Gastroesophageal sphincter (tissue), 3 donors: Measurements from ENCODE around the gene VTCN1.

Experiments
- EP300 ChIP-seq: sonication (generic); formaldehyde crosslinking; IDR thresholded peaks from one replicate; pipeline ENCODE4 v1.6.1; 2017; ENCODE audit warnings: antibody characterized with exemption, mild to moderate bottlenecking
- POLR2AphosphoS5 ChIP-seq: sonication (generic); formaldehyde crosslinking; IDR thresholded peaks from one replicate; pipeline ENCODE4 v1.6.1; 2017; ENCODE audit warnings: antibody characterized with exemption
- TF ChIP-seq, protein P1 (sequence below), 4 experiments: fragments of 200-600 bp in 2 of 4; fragments of 450-650 bp in 2 of 4; sonication (generic) in 1 of 4; IDR thresholded peaks; one replicate each; pipeline ENCODE4 v1.5.1; 2017 to 2019; ENCODE audit warnings: antibody characterized with exemption in 4 of 4, mild to moderate bottlenecking in 2 of 4, moderate library complexity in 2 of 4

DNA sequence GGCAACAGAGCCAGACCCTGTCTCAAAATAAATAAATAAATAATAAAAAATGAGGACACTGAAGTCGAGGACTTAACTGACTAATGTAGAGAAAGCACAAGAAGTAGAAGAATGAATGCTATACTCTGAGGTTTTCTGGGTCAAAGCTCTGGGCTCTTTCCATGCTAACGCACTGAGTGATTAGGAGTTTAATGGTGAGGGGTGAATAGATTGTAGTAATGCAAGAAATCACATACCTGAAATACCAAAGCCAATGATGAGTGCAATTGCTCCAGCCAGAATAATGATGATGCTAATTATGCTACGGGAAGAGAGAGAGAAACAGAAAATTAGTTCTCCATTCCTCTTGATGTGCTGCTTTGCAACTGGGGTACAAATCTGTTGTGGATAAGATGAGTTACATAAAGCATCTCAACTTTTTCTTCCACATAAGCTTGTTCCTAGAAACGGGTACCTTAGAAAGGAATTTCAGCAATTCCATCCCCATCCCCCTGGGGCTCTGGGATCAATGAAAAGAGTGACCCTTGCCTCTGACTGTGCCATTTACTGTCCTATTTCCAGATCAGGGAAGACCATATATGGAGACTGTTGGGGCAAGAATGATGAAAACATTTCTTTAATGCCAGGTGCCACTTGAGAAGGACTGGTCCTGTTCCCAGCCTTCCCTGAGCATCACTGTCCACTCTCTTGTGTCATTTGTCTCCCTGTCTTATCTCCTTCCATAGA lies 40.7 kb downstream of the VTCN1 start:
- TF ChIP-seq POLR2AphosphoS5 = no peak
- TF ChIP-seq, protein P1, sequence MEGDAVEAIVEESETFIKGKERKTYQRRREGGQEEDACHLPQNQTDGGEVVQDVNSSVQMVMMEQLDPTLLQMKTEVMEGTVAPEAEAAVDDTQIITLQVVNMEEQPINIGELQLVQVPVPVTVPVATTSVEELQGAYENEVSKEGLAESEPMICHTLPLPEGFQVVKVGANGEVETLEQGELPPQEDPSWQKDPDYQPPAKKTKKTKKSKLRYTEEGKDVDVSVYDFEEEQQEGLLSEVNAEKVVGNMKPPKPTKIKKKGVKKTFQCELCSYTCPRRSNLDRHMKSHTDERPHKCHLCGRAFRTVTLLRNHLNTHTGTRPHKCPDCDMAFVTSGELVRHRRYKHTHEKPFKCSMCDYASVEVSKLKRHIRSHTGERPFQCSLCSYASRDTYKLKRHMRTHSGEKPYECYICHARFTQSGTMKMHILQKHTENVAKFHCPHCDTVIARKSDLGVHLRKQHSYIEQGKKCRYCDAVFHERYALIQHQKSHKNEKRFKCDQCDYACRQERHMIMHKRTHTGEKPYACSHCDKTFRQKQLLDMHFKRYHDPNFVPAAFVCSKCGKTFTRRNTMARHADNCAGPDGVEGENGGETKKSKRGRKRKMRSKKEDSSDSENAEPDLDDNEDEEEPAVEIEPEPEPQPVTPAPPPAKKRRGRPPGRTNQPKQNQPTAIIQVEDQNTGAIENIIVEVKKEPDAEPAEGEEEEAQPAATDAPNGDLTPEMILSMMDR (IDR thresholded peaks at IDR 0.05) = no peak
- no peak for TF ChIP-seq EP300
